Neural cell (in vitro differentiated cells): Measurements from ENCODE around the gene TREML1. TPM values are rescaled to one million over a fixed set of nuclear protein-coding genes. Genes with fewer than 3 reads are reported as not detected.

Source experiments
- H2AFZ ChIP-seq: fragments of 200-600, 300-800 bp; sonication (generic), shearing (Covaris generic); 2 replicates; pipeline ENCODE4 v1.6.0; 2014; ENCODE audit warnings: low read depth, mild to moderate bottlenecking, antibody characterized with exemption, low read length, moderate library complexity
- H3F3A ChIP-seq: fragments of 200-600 bp; shearing (Covaris generic); 2 replicates; pipeline ENCODE4 v1.6.1; 2016; ENCODE audit warnings: mild to moderate bottlenecking, moderate library complexity, mixed read lengths, antibody characterized with exemption, low read length; ENCODE audit not compliant: insufficient read depth, poor library complexity, severe bottlenecking
- H3K27ac ChIP-seq: fragments of 200-600, 300-800 bp; sonication (generic), shearing (Covaris generic); 2 replicates; pipeline ENCODE4 v1.5.1; 2014; ENCODE audit warnings: mild to moderate bottlenecking, low read length, moderate library complexity
- H3K27me3 ChIP-seq: fragments of 300-800, 200-600 bp; sonication (generic), shearing (Covaris generic); 2 replicates; pipeline ENCODE4 v1.6.0; 2014; ENCODE audit warnings: mild to moderate bottlenecking, low read depth, low read length, moderate library complexity; ENCODE audit not compliant: insufficient read depth
- H3K36me3 ChIP-seq: fragments of 300-800, 200-600 bp; sonication (generic), shearing (Covaris generic); 2 replicates; pipeline ENCODE4 v1.5.1; 2014; ENCODE audit warnings: mild to moderate bottlenecking, antibody characterized with exemption, low read length, moderate library complexity; ENCODE audit not compliant: insufficient read depth
- H3K4me2 ChIP-seq: fragments of 300-800, 200-600 bp; sonication (generic), shearing (Covaris generic); 2 replicates; pipeline ENCODE4 v1.6.0; 2014; ENCODE audit warnings: mild to moderate bottlenecking, low read length
- H3K4me3 ChIP-seq: fragments of 300-800, 200-600 bp; sonication (generic), shearing (Covaris generic); 2 replicates; pipeline ENCODE4 v1.5.1; 2014; ENCODE audit warnings: mild to moderate bottlenecking, low read length, moderate library complexity
- H3K79me2 ChIP-seq: fragments of 200-600 bp; shearing (Covaris generic); replicated peaks from 2 replicates; pipeline ENCODE4 v1.6.0; 2014; ENCODE audit warnings: mild to moderate bottlenecking, low read length, moderate library complexity; ENCODE audit not compliant: insufficient read depth
- H3K9ac ChIP-seq: fragments of 300-800, 200-600 bp; sonication (generic), shearing (Covaris generic); 2 replicates; pipeline ENCODE4 v1.6.1; 2016; ENCODE audit warnings: mild to moderate bottlenecking, low read length, mixed read lengths
- H3K9me2 ChIP-seq: fragments of 200-600 bp; shearing (Covaris generic); 2 replicates; pipeline ENCODE4 v1.6.1; 2016; ENCODE audit warnings: mild to moderate bottlenecking, low read length, mixed read lengths; ENCODE audit not compliant: insufficient read depth
- H3K9me3 ChIP-seq: fragments of 200-600, 300-800 bp; sonication (generic), shearing (Covaris generic); 2 replicates; pipeline ENCODE4 v1.6.1; 2016; ENCODE audit warnings: mild to moderate bottlenecking, mixed run types, low read length, moderate library complexity, mixed read lengths
- H4K20me1 ChIP-seq: fragments of 200-600 bp; shearing (Covaris generic); 2 replicates; pipeline ENCODE4 v1.6.1; 2016; ENCODE audit warnings: mild to moderate bottlenecking, mixed run types; ENCODE audit not compliant: insufficient read depth
- EP300 ChIP-seq: fragments of 450-650 bp; conservative IDR thresholded peaks from 2 replicates; pipeline ENCODE4 v1.6.1; 2014; ENCODE audit warnings: antibody characterized with exemption, mild to moderate bottlenecking, moderate library complexity; ENCODE audit not compliant: poor library complexity, severe bottlenecking
- EZH2 ChIP-seq: fragments of 200-600, 300-800 bp; shearing (Covaris generic), sonication (generic); IDR thresholded peaks from 2 replicates; pipeline ENCODE4 v1.6.1; 2014; ENCODE audit warnings: antibody characterized with exemption, low read length, borderline replicate concordance, mild to moderate bottlenecking; ENCODE audit not compliant: insufficient read depth, poor library complexity, severe bottlenecking
- MXI1 ChIP-seq: fragments of 450-650 bp; conservative IDR thresholded peaks from 2 replicates; pipeline ENCODE4 v1.6.1; 2014; ENCODE audit warnings: antibody characterized with exemption, mild to moderate bottlenecking; ENCODE audit not compliant: poor library complexity, severe bottlenecking
- POLR2AphosphoS5 ChIP-seq: IDR thresholded peaks from 2 replicates; pipeline ENCODE4 v1.6.1; 2012
- RAD21 ChIP-seq: fragments of 450-650 bp; conservative IDR thresholded peaks from 2 replicates; pipeline ENCODE4 v1.6.1; 2014; ENCODE audit warnings: antibody characterized with exemption, mild to moderate bottlenecking, moderate library complexity
- SMC3 ChIP-seq: fragments of 450-650 bp; conservative IDR thresholded peaks from 2 replicates; pipeline ENCODE4 v1.6.1; 2014; ENCODE audit warnings: antibody characterized with exemption, mild to moderate bottlenecking, moderate library complexity; ENCODE audit not compliant: poor library complexity
- TAF1 ChIP-seq: IDR thresholded peaks from 2 replicates; pipeline ENCODE4 v1.6.1; 2012; ENCODE audit warnings: low read depth
- polyA plus RNA-seq: library from polyadenylated mRNA; depleted of rRNA; stranded (reverse); fragments of >200 nt; gene quantifications from 2 replicates; pipeline ENCODE4 v1.2.3, GENCODE V29; 2014
- TF ChIP-seq, protein P1 (sequence below): IDR thresholded peaks from 2 replicates; pipeline ENCODE4 v1.6.1; 2012; ENCODE audit warnings: borderline replicate concordance
- TF ChIP-seq, protein P2 (sequence below): fragments of 450-650 bp; IDR thresholded peaks from 2 replicates; pipeline ENCODE4 v1.5.1; 2014; ENCODE audit warnings: antibody characterized with exemption, mild to moderate bottlenecking, moderate library complexity; ENCODE audit not compliant: poor library complexity, severe bottlenecking

TREML1 gene
- polyA plus RNA-seq, 1 donor from 2014 or later, result not detected

DNA sequence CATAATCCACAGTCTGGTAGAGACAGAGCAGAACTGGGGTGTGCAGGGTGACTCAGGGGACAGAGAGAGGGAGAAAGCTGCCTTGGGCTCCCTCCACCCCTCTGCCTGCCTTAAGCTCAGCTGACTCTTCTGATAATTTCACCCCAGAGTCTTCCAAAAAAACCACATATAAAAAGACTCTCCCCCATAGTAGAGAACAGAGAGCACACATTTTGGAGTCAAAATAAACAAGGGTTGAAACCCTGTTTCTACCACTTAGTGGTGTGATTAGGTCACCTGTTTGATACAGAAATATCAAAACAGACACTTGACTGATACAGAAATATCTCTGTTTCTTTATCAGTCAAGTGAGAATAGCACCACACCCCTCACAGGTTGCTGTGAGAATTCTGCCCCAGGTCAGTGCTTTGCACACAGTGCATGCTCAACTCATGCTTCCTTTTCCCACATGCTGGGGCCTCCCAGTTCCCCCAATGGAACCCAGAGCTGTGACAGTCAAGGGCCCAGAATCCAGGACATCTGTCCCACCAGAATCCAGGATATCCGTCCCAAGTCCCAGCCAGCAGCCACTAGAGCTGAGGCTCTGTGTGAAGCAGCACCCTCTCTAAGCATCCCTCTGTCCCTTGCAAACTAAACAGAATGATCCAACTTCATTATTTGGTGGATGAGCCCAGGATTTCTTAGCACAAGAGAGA is 45.6 kb upstream of the TREML1 start:
- TF ChIP-seq SMC3, result no peak
- Histone ChIP-seq H2AFZ (no peak overlapping the region), H3K36me3 (no peaks in the 10 kb centered on the region), H3K9me3 (no peaks in the 10 kb centered on the region), H3K79me2 (no peaks in the 10 kb centered on the region), H3K9me2 (no peaks in the 10 kb centered on the region), H3K4me2 (no peak overlapping the region), H3K27ac (no peak overlapping the region), H3K4me3 (no peak overlapping the region), H3K9ac (no peak overlapping the region), H4K20me1 (no peaks in the 10 kb centered on the region), H3F3A (no peaks in the 10 kb centered on the region), H3K27me3 (no peaks in the 10 kb centered on the region)

DNA sequence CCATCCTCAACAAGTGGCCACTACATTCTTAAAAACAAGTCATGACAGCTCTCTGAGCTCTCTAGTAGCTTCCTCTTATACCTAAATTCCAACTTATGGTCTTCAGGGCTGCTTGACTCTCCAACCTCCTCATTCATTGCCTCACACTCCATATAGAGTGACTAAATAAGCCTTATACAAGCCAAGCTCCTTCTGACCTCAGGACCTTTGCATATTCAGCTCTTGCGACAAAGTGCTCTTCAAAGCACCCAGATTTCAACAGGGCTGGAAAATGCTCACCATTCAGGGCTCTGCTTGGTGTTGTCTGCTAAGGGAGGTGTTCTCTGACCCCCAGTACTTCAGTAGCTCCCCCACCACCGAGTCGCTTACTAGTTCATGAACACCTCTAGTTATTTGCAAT is 43.1 kb upstream of the TREML1 start:
- H3K9me2 ChIP-seq, result no peaks in the 10 kb centered on the region
- TF ChIP-seq MXI1 (no peak), EP300 (no peak), EZH2 (no peak), TAF1 (no peak), POLR2AphosphoS5 (no peak), SMC3 (no peak), RAD21 (no peak)
- TF ChIP-seq, protein P1, sequence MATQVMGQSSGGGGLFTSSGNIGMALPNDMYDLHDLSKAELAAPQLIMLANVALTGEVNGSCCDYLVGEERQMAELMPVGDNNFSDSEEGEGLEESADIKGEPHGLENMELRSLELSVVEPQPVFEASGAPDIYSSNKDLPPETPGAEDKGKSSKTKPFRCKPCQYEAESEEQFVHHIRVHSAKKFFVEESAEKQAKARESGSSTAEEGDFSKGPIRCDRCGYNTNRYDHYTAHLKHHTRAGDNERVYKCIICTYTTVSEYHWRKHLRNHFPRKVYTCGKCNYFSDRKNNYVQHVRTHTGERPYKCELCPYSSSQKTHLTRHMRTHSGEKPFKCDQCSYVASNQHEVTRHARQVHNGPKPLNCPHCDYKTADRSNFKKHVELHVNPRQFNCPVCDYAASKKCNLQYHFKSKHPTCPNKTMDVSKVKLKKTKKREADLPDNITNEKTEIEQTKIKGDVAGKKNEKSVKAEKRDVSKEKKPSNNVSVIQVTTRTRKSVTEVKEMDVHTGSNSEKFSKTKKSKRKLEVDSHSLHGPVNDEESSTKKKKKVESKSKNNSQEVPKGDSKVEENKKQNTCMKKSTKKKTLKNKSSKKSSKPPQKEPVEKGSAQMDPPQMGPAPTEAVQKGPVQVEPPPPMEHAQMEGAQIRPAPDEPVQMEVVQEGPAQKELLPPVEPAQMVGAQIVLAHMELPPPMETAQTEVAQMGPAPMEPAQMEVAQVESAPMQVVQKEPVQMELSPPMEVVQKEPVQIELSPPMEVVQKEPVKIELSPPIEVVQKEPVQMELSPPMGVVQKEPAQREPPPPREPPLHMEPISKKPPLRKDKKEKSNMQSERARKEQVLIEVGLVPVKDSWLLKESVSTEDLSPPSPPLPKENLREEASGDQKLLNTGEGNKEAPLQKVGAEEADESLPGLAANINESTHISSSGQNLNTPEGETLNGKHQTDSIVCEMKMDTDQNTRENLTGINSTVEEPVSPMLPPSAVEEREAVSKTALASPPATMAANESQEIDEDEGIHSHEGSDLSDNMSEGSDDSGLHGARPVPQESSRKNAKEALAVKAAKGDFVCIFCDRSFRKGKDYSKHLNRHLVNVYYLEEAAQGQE, result no peak
- TF ChIP-seq, protein P2, sequence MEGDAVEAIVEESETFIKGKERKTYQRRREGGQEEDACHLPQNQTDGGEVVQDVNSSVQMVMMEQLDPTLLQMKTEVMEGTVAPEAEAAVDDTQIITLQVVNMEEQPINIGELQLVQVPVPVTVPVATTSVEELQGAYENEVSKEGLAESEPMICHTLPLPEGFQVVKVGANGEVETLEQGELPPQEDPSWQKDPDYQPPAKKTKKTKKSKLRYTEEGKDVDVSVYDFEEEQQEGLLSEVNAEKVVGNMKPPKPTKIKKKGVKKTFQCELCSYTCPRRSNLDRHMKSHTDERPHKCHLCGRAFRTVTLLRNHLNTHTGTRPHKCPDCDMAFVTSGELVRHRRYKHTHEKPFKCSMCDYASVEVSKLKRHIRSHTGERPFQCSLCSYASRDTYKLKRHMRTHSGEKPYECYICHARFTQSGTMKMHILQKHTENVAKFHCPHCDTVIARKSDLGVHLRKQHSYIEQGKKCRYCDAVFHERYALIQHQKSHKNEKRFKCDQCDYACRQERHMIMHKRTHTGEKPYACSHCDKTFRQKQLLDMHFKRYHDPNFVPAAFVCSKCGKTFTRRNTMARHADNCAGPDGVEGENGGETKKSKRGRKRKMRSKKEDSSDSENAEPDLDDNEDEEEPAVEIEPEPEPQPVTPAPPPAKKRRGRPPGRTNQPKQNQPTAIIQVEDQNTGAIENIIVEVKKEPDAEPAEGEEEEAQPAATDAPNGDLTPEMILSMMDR, result no peak
- no peaks in the 10 kb centered on the region for H3K36me3 ChIP-seq

DNA sequence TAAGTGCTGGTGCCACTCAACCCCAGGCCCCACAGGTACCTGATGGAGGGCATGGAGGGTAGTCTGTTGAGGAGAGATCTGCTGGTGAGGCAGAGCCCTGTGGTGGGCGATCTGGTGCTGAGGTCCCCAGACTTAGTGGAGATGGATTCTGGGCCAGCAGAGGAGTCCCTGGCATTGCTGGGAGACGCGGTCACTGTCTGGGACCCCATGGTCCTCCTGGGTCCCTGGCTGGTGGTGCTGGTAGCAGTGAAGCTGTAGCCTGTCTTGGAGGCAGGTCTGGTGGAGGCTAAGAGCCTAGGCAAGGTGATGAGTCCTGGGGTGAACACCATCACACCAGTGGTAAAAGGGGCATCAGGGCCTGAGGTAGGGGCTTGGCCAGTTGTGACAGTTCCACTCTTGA is 40.2 kb upstream of the TREML1 start:
- Histone ChIP-seq H3K9me2 (no peaks in the 10 kb centered on the region), H4K20me1 (no peaks in the 10 kb centered on the region), H3K27ac (no peak overlapping the region), H3K27me3 (no peaks in the 10 kb centered on the region), H3K4me2 (no peak overlapping the region), H2AFZ (no peak overlapping the region), H3K36me3 (no peaks in the 10 kb centered on the region), H3F3A (no peaks in the 10 kb centered on the region), H3K9ac (no peak overlapping the region), H3K9me3 (peaks cover 2% of the 10 kb centered on the region), H3K79me2 (no peaks in the 10 kb centered on the region), H3K4me3 (no peak overlapping the region)
- no peak for TF ChIP-seq SMC3
- no peak for TF ChIP-seq EZH2
- no peak for TF ChIP-seq EP300
- no peak for TF ChIP-seq POLR2AphosphoS5
- TF ChIP-seq, protein P1, result no peak
- TF ChIP-seq TAF1, result no peak
- no peak for TF ChIP-seq MXI1
- TF ChIP-seq, protein P2, result no peak
- no peak for TF ChIP-seq RAD21

More for the DNA sequence above, 43.1 kb upstream of the TREML1 start:
- Histone ChIP-seq H3K4me3 (no peak overlapping the region), H3K27ac (no peak overlapping the region), H2AFZ (no peak overlapping the region), H4K20me1 (no peaks in the 10 kb centered on the region), H3F3A (no peaks in the 10 kb centered on the region), H3K9ac (no peak overlapping the region), H3K9me3 (no peaks in the 10 kb centered on the region), H3K27me3 (no peaks in the 10 kb centered on the region), H3K4me2 (no peak overlapping the region), H3K79me2 (no peaks in the 10 kb centered on the region)
